ENCODE results near the gene RRBP1. TPM values are rescaled to one million over a fixed set of nuclear protein-coding genes. Genes with fewer than 3 reads are reported as not detected.

RRBP1 gene
- total RNA-seq, 8 experiments from 2014 or later, result 12.2 to 94.0 (median 31.2) TPM

DNA sequence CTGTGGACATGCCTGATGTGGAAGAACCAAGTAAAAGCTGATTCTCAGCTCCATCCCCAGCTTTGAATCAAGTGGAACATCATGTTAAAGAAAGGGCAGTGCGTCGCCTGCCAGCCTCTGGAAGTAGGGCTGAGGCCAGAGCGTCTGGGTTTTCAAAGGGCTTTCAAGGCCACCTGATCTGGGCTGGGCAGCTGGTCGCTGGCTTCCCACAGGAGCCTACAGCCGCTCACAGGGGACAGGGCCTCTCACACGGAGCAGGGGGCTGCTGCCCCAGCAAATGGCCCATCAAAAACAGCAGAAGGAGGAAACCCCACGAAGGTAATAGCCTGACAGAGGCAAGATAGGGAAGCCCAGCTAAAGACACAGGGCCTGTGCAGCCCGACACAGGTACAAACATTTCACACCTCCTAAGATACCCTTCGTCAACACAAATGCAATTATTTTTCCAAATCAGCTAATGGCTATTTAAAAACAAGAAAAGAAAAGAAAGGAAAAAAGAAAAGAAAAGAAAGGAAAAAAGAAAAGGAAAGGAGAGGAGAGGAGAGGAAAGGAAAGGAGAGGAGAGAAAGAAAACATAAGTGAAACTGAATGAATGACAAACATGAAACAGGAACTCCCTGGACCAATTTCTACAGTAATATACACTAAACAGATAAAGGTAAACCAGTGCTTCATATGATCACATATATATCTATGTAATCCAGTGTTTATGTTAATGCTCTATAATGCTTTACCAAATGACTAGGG is 24.8 kb downstream of the RRBP1 start:
- WGBS, 10 experiments, result 58 to 94% (median 77%) methylated on average over 3 to 9 of the region's 9 CpGs
- Histone ChIP-seq H3K4me3 (no peak overlapping the region), H3K4me1 (replicated peaks in 1 of 2) (no peaks in the 10 kb centered on the region), H3K27ac (no peak overlapping the region)
- in situ Hi-C loops (cut with MboI; ENCODE audit: low pct_unique_long_range_greater_than_20kb in 2 of 9, low sequenced_read_pairs in 9 of 9, unreplicated experiment in 9 of 9), result loop anchor here in 4 of 9 experiments (25.0 kb wide), 3 partner anchors 230 to 305 kb away; partner anchors contain the start of genes MGME1 (in 1 of the 4) and SNX5 (in 1 of the 4)
- no peak for ATAC-seq (replicated peaks in 6 of 8)

DNA sequence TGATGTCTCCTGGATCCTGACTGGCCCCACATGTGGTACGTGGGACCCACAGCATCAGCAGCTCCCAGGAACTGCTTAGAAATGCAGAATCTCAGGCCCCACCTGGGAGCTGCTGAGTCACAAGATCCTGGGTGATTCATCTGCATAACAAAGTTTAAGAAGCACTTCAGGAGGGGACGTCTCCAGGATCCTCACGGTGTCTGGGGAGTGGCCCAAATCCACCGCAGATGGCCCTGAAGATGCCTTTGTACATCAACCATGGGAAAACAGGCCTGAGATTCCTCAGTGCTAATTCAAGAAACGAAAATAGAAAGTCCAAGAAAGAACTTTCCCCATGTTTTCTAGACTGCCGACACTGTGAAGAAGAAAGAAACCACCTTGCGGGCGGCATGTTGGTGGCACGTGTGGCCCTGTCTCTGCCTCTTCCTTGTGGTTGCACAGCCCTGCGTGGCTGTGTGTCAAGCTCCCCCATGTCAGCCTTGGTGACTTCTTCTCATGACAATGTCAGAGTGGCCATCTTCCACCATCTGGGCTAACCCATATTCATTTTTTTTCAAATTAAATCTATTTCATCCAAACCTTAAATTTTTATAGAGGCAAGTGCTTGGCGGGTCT is 26.1 kb downstream of the RRBP1 start:
- 47 to 100% (median 91%) methylated on average over 1 to 9 of the region's 11 CpGs; no CpG with 5 or more reads in 1 of the 10 experiments for WGBS, 10 experiments
- Histone ChIP-seq H3K4me3 (no peak overlapping the region), H3K27ac (no peak overlapping the region), H3K4me1 (replicated peaks in 1 of 2) (no peaks in the 10 kb centered on the region)
- ATAC-seq (replicated peaks in 6 of 8), result peak in 2 of 8 experiments; percentile 39 to 58
- in situ Hi-C loops (cut with MboI; ENCODE audit: low pct_unique_long_range_greater_than_20kb in 2 of 9, low sequenced_read_pairs in 9 of 9, unreplicated experiment in 9 of 9), result loop anchor here in 4 of 9 experiments (25.0 kb wide), 3 partner anchors 231 to 306 kb away; partner anchors contain the start of genes MGME1 (in 1 of the 4) and SNX5 (in 1 of the 4)

- Histone ChIP-seq H3K27ac (no peak overlapping the region), H3K4me3 (no peak overlapping the region), H3K4me1 (replicated peaks in 1 of 2) (no peaks in the 10 kb centered on the region)
- 61 to 96% (median 83%) methylated on average over 2 to 7 of the region's 7 CpGs; no CpG with 5 or more reads in 2 of the 10 experiments for WGBS, 10 experiments
- in situ Hi-C loops (cut with MboI; ENCODE audit: low pct_unique_long_range_greater_than_20kb in 2 of 9, low sequenced_read_pairs in 9 of 9, unreplicated experiment in 9 of 9), result loop anchor here in 4 of 9 experiments (25.0 kb wide), 3 partner anchors 232 to 307 kb away; partner anchors contain the start of genes MGME1 (in 1 of the 4) and SNX5 (in 1 of the 4)
- peak in 1 of 8 experiments; percentile 61 for ATAC-seq (replicated peaks in 6 of 8)
Measured at GRCh38 chr20:17655286-17655651, 26.8 kb downstream of the RRBP1 start.

DNA sequence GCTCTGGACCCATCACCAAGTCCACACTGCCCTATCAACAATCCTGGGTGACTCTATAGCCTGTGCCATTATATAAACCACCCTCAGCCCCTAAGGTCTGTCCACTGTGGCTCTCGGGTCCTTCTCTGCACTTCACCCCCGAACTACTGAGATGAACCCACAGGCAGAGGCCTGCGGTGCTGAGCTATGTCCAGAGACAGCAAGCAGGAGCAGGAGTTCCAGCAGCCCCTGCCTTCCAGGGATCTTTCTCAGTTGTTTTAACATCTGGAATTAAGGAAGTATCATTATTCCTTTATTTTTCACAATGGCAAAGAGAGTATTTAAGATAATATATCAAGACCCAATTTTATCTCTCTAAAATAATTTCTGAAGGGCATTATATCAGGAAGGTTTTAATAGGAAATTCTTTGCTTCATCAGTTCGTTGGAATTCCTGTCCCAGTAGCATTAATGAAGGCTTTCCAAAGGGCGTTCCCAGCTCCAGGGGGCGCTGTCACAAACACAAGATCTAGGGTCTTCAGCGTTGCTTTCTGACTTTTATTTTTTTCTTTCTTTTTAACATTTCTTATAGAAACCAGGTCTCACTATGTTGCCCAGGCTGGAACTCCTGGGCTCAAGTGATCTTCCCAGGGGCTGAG is 27.3 kb downstream of the RRBP1 start:
- no peak overlapping the region for H3K27ac ChIP-seq
- 17 to 100% (median 51%) methylated on average over 1 to 7 of the region's 7 CpGs for WGBS, 10 experiments
- in situ Hi-C loops (cut with MboI; ENCODE audit: low pct_unique_long_range_greater_than_20kb in 2 of 9, low sequenced_read_pairs in 9 of 9, unreplicated experiment in 9 of 9), result loop anchor here in 4 of 9 experiments (25.0 kb wide), 3 partner anchors 233 to 308 kb away; partner anchors contain the start of genes MGME1 (in 1 of the 4) and SNX5 (in 1 of the 4)
- ATAC-seq (replicated peaks in 6 of 8), result no peak
- H3K4me1 ChIP-seq (replicated peaks in 1 of 2), result no peaks in the 10 kb centered on the region
- no peak overlapping the region for H3K4me3 ChIP-seq

- ATAC-seq (replicated peaks in 6 of 8), result no peak
- Histone ChIP-seq H3K27ac (no peak overlapping the region), H3K4me3 (no peak overlapping the region), H3K4me1 (replicated peaks in 1 of 2) (no peaks in the 10 kb centered on the region)
- WGBS, 10 experiments, result 86 to 100% (median 98%) methylated on average over 1 to 6 of the region's 11 CpGs; no CpG with 5 or more reads in 3 of the 10 experiments
- in situ Hi-C loops (cut with MboI; ENCODE audit: low pct_unique_long_range_greater_than_20kb in 2 of 9, low sequenced_read_pairs in 9 of 9, unreplicated experiment in 9 of 9), result loop anchor here in 4 of 9 experiments (25.0 kb wide), 3 partner anchors 233 to 308 kb away; partner anchors contain the start of genes MGME1 (in 1 of the 4) and SNX5 (in 1 of the 4)
Measured at GRCh38 chr20:17653835-17654648, 28.0 kb downstream of the RRBP1 start.

- Histone ChIP-seq H3K27ac (no peak overlapping the region), H3K4me3 (no peak overlapping the region), H3K4me1 (replicated peaks in 1 of 2) (no peaks in the 10 kb centered on the region)
- 50 to 89% (median 80%) methylated on average over 1 to 6 of the region's 10 CpGs; no CpG with 5 or more reads in 5 of the 10 experiments for WGBS, 10 experiments
- peak in 2 of 8 experiments; percentile 15 to 25 for ATAC-seq (replicated peaks in 6 of 8)
- in situ Hi-C loops (cut with MboI; ENCODE audit: low pct_unique_long_range_greater_than_20kb in 2 of 9, low sequenced_read_pairs in 9 of 9, unreplicated experiment in 9 of 9), result loop anchor here in 4 of 9 experiments (25.0 kb wide), 3 partner anchors 235 to 310 kb away; partner anchors contain the start of genes MGME1 (in 1 of the 4) and SNX5 (in 1 of the 4)
Measured at GRCh38 chr20:17652411-17652810, 29.6 kb downstream of the RRBP1 start.

DNA sequence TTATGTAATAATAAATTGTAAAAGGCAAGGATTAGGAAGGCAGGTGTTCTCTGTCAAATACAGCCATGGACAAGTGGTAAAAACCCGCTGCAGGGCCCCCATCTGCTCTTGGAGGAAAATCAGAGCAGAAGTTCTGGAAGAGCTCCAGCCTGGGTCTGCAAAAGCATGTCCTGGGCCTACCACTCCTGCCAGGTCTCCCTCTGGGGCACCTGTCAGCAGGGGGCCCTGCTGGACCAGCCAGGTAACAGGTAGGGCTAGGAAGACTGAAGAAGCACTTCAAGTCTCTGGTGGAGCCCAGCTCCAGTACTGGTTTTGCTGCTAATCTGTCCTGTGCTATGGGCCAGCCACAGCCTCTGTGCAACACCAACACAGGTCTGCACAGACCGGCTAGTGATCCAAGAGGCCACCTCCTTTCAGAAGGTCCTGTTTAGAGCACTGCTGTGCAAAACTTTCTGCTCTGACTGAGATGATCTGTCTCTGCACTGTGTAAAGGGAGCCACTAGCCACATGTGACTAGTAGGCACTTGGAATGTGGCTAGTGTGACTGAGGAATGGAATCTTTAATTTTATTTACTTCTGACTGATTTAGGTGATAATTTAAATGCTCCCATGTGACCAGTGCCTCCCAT is 30.2 kb downstream of the RRBP1 start:
- 100% methylated on average over 1 of the region's 2 CpGs; no CpG with 5 or more reads in 8 of the 10 experiments for WGBS, 10 experiments
- ATAC-seq (replicated peaks in 6 of 8), result peak in 3 of 8 experiments; percentile 17 to 33 (median 22)
- Histone ChIP-seq H3K4me1 (replicated peaks in 1 of 2) (peaks cover 0 to 1% of the 10 kb centered on the region in 2 donors), H3K27ac (no peak overlapping the region), H3K4me3 (no peak overlapping the region)
- in situ Hi-C loops (cut with MboI; ENCODE audit: low pct_unique_long_range_greater_than_20kb in 2 of 9, low sequenced_read_pairs in 9 of 9, unreplicated experiment in 9 of 9), result loop anchor here in 4 of 9 experiments (25.0 kb wide), 3 partner anchors 235 to 310 kb away; partner anchors contain the start of genes MGME1 (in 1 of the 4) and SNX5 (in 1 of the 4)

DNA sequence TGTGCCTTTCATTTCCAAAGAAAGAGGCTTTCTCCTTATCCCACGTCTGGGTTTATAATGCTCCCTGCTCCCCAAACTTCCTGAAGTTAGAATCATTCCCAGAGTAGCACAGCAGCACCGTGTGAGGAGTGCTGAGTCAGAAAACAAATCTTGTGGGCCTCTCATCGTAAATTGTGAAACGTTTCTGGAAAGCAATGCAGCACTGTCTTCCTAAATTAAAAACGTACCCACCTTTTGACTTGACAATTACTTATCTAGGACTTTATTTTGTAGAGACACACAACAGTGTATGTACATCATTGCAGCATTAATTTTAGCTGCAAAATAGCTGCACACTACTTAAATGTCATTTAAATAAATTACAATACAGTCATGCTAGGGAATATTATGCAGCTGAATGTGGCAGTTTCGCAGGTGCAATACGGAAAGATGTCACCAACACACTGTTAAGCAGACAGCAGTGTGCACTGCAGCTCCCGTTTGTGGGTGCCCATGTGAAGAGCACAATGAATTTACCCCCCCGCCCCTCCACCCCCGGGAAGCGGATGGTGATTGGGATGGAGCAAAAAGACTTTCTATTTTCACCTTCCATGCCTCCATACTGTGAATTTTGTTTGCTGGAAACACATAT is 30.8 kb downstream of the RRBP1 start:
- in situ Hi-C loops (cut with MboI; ENCODE audit: low pct_unique_long_range_greater_than_20kb in 2 of 9, low sequenced_read_pairs in 9 of 9, unreplicated experiment in 9 of 9), result loop anchor here in 4 of 9 experiments (25.0 kb wide), 3 partner anchors 236 to 311 kb away; partner anchors contain the start of genes MGME1 (in 1 of the 4) and SNX5 (in 1 of the 4)
- WGBS, 10 experiments, result 0 to 100% (median 44%) methylated on average over 1 to 6 of the region's 11 CpGs; no CpG with 5 or more reads in 2 of the 10 experiments
- peak in 3 of 8 experiments; percentile 5 to 30 (median 8) for ATAC-seq (replicated peaks in 6 of 8)
- H3K4me3 ChIP-seq, result no peak overlapping the region
- H3K4me1 ChIP-seq (replicated peaks in 1 of 2), result peaks cover 5 to 7% of the 10 kb centered on the region in 2 donors
- H3K27ac ChIP-seq, result no peak overlapping the region

DNA sequence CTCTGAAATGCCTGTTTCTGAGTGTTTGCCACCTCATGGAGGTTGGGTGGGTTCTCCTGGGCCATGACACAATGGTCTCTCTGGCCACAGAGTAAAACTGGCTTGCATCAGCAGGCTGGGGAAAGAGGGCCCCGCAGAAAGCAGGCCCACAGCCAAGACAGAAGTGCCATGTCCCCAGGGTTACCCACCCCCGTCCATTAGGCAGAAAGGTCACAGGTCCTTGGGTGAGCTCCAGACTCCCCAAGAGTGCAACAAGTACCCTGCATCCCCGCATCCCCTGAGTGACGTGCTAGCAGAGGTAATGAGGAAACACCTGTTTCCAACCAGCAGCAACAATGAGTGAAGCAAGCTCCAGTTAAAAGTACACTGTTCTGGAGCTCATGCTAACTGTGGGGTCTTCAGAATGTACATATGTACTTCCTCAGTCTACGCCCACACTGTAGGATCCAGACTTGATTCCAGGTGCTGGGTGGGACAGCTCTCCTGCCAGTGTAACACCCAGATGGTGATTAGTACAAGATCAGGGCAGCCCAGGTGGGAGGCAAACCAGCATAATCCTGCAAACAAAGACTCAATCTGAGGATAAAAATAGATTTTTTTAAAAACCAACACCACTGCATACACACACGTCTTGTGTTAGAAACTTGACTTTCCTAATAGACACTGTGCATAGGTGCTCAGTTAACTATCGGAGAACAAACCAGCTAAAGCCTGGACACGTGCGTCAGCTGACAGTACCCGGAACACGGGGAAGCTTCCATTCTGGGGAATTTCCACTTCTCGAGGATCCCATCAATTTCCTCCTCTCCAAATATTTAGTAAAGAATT is 31.5 kb downstream of the RRBP1 start:
- Histone ChIP-seq H3K4me3 (no peak overlapping the region), H3K27ac (no peak overlapping the region), H3K4me1 (replicated peaks in 1 of 2) (peaks cover 7 to 15% of the 10 kb centered on the region in 2 donors)
- in situ Hi-C loops (cut with MboI; ENCODE audit: low pct_unique_long_range_greater_than_20kb in 2 of 9, low sequenced_read_pairs in 9 of 9, unreplicated experiment in 9 of 9), result loop anchor here in 4 of 9 experiments (25.0 kb wide), 3 partner anchors 237 to 312 kb away; partner anchors contain the start of genes MGME1 (in 1 of the 4) and SNX5 (in 1 of the 4)
- 43 to 100% (median 80%) methylated on average over 1 to 6 of the region's 12 CpGs; no CpG with 5 or more reads in 3 of the 10 experiments for WGBS, 10 experiments
- ATAC-seq (replicated peaks in 6 of 8), result peak in 2 of 8 experiments; percentile 22 to 69

All from motor neuron (in vitro differentiated cells).